RCC 7860 (cell line): ENCODE data around the gene ME3.
"Not testable (repeated sequence)": the region's sequence is repeated elsewhere in the genome, so short reads cannot be mapped to it uniquely, and the experiment has no call there.

ENCODE experiments used
- DNase-seq: peaks from one replicate; pipeline ENCODE4 v3.0.0-alpha.2; 2015; ENCODE audit warnings: low spot score
- FAIRE-seq: peaks from 2 replicates; lab custom pipeline; 2012; peaks lifted over from hg19 to GRCh38; lab: Jason Lieb, UNC

Gene ME3

GRCh38 chr11:86666193-86666592, 6.2 kb downstream of the ME3 start:
- no peak for DNase-seq
- FAIRE-seq = no peak

- no peak for FAIRE-seq
- DNase-seq = no peak
Observed at GRCh38 chr11:86664930-86665329, 7.5 kb downstream of the ME3 start.

GRCh38 chr11:86663761-86664160, 8.7 kb downstream of the ME3 start:
- DNase-seq (no peak), FAIRE-seq (no peak)

- DNase-seq (no peak), FAIRE-seq (no peak)
Observed at GRCh38 chr11:86663291-86663690, 9.1 kb downstream of the ME3 start.

GRCh38 chr11:86660736-86661135, 11.7 kb downstream of the ME3 start:
- FAIRE-seq (no peak), DNase-seq (no peak)

GRCh38 chr11:86660088-86660487, 12.3 kb downstream of the ME3 start:
- DNase-seq (no peak), FAIRE-seq (no peak)

GRCh38 chr11:86658534-86658933, 13.9 kb downstream of the ME3 start:
- FAIRE-seq (no peak), DNase-seq (no peak)

GRCh38 chr11:86645212-86645611, 27.2 kb downstream of the ME3 start:
- not testable (repeated sequence) for DNase-seq, FAIRE-seq

- no peak for FAIRE-seq
- no peak for DNase-seq
Observed at GRCh38 chr11:86644291-86644690, 28.1 kb downstream of the ME3 start.

GRCh38 chr11:86641537-86642261, 30.7 kb downstream of the ME3 start:
- DNase-seq = no peak
- FAIRE-seq = no peak

- DNase-seq = no peak
- FAIRE-seq = no peak
Observed at GRCh38 chr11:86639137-86639536, 33.3 kb downstream of the ME3 start.

- no peak for DNase-seq
- no peak for FAIRE-seq
Observed at GRCh38 chr11:86638673-86639072, 33.7 kb downstream of the ME3 start.

- DNase-seq = no peak
- FAIRE-seq = no peak
Observed at GRCh38 chr11:86637988-86638387, 34.4 kb downstream of the ME3 start.

- DNase-seq (peak; percentile 49), FAIRE-seq (no peak)
Observed at GRCh38 chr11:86636275-86636674, 36.1 kb downstream of the ME3 start.

- FAIRE-seq (peak; percentile 93), DNase-seq (peak; percentile 98)
Observed at GRCh38 chr11:86632499-86633269, 39.7 kb downstream of the ME3 start.

- no peak for FAIRE-seq
- DNase-seq = no peak
Observed at GRCh38 chr11:86630229-86630981, 42.0 kb downstream of the ME3 start.

GRCh38 chr11:86629045-86629706, 43.2 kb downstream of the ME3 start:
- FAIRE-seq = no peak
- no peak for DNase-seq

GRCh38 chr11:86627776-86628455, 44.5 kb downstream of the ME3 start:
- DNase-seq (no peak), FAIRE-seq (no peak)

GRCh38 chr11:86625981-86626380, 46.4 kb downstream of the ME3 start:
- FAIRE-seq (no peak), DNase-seq (no peak)

GRCh38 chr11:86625544-86625943, 46.9 kb downstream of the ME3 start:
- DNase-seq = no peak
- FAIRE-seq = no peak

- FAIRE-seq (no peak), DNase-seq (no peak)
Observed at GRCh38 chr11:86624366-86624765, 48.0 kb downstream of the ME3 start.
